D341Med (cell line): ENCODE data around the gene CHID1.

Source experiments
- DNase-seq: peaks from one replicate; pipeline ENCODE4 v3.0.0; 2012; ENCODE audit warnings: low spot score

Gene CHID1

GRCh38 chr11:836274-836673 lies 74.3 kb downstream of the CHID1 start:
- no peak for DNase-seq

GRCh38 chr11:834371-835316 lies 76.0 kb downstream of the CHID1 start:
- DNase-seq: peak; percentile 60

- DNase-seq: no peak
These were observed 76.7 kb downstream of the CHID1 start for GRCh38 chr11:833849-834311.

DNA sequence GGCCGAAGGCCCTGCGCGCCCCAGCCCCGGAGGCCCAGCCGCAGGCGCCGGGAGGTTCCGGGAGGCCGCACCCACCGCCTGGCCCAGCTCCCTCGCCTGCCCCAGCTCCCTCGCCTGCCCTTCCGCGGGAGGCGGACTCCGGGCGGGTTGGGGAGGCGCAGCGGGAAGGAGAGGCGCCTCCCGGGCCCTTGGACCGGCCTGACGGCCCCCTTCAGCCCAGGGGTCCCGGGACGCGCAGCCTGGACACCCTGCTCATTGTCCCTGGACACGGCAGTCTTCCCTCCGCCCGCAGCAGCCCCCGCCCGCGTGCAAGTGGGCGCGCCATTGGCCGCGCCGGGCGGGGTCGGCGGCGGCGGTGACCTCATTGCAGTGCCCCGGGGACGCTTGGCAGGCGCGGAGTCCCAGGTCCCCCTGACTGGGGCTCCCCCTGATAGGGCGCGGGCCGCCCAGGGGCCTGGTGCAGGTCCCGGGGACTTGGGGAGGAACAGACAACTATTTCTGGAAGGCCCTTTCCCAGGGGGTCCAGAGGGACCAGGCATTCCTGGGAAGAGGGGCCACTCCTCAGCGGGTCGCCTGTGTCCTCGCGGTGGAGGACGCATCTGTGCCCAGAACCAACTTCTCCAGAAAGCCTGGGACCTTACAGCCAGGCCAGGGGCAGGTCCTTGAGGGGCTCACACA lies 77.4 kb downstream of the CHID1 start:
- DNase-seq: peak; percentile 64

GRCh38 chr11:832529-833113 lies 78.0 kb downstream of the CHID1 start, which contains the start of gene CD151:
TSS of gene CD151 (plus strand) at chr11:832952. CDS start at chr11:836070, 3,118 bp downstream.
- peak; percentile 84 for DNase-seq

DNA sequence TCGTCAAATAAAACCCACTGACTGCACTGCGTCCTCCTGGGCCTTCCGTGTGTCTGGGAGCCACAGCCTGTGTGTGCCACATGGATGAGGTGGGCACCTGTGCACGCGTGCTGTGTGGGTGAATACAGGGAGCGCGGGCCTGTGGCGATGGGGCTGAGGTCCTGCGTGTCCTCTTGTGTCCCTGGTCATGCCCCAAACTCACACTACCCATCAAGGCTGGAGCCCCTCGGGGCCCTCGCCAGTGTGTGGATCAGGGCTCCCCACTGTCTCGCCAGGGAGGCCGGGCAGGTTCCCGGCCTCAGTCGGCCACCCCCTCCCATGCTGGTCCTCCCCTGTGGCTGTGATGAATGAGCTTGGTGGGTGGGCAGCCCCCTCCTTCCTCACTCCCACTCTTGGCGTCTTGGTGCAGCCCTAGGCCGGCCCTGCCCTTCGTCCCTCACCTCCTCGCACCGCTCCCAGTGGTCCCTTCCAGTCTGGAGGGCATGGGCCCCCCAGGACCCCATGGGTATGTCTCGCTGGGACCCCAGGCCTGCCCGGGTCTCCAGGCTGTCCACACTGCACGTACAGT lies 78.6 kb downstream of the CHID1 start:
- no peak for DNase-seq

GRCh38 chr11:831118-831864 lies 79.3 kb downstream of the CHID1 start:
- no peak for DNase-seq

DNA sequence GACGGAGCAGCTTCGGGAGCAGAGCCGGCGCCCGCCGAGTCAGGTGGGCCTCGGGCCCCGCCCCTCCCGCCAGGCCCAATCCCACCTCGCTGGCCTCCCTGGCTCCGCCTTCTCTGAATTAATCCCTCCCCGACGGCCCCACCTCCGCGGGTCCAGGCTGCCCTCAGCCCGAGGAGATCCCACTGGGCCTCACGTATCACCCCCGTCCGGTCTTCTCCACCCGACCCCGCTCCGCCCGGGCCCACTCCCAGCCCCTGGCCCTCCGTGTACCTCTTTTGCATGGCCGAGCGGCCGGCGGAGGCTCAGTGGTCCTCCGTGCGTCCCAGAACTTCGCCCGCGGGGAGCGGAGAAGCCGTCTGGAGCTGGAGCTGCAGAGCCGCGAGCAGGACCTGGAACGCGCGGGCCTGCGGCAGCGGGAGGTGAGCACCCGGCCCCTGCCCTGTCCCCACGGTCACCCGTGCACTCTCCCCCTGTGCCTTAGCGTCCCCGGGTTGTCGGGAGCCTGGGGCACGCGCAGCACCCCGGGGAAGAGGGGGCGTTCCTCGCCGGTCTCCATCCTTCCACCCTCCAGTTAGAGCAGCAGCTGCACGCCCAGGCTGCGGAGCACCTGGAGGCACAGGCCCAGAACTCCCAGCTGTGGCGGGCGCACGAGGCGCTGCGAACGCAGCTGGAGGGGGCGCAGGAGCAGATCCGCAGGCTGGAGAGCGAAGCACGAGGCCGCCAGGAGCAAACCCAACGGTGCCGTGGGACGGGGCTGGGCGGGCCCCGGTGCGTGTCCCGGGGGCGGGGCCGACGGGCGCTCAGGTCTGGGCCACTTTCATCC lies 80.1 kb downstream of the CHID1 start:
- peak; percentile 92 for DNase-seq

DNA sequence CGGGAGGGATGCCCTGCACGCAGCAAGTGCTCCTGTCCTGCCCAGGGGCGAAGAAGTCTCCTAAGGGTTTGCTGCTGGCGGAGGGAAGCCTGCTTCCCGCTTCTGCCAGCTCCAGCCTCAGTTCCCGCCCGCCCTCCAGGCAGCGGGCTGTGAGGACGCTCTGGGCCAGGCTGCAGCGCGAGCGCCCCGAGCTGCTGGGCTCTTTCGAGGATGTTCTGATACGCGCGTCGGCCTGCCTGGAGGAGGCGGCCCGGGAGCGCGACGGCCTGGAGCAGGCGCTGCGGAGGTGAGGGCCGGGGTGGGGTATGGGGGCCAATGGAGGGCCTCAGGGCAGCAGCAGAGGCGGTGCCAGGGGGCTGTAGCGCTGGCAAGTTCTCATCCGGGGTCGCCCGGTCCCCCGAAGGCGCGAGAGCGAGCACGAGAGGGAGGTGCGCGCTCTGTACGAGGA lies 80.7 kb downstream of the CHID1 start:
- no peak for DNase-seq

DNA sequence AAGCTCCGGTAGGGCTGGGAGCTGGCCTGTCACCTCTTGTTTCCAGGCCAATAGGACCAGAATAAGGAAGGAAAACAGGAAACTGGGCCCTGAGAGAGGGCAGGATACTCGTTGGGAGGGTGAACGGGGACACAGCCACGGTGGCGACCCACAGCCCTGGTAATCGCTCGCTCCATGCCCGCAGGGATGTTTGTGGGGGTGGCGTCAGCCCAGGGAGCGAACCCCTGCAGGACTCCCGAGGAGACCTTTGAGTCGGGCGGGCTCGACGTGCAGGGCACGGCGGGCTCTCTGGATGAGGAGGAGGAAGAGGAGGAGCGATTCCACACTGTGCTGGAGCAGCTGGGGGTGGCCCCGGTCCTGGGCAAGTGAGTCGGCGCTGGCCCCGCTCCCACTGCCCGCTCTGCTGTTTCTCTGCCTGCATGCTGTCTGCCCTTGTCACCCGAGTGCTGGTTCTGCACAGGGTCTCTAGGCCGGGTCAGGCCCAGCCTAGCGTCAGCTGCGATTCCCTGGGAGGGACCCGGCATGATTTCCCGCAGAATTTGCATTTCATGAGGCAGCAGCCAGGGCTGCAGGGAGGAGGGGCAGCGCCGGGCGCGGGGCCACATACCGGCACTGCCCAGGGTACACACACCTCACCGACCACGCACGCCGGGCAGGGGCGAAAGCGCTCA lies 81.3 kb downstream of the CHID1 start:
- DNase-seq: no peak

GRCh38 chr11:828506-829175 lies 82.0 kb downstream of the CHID1 start:
- DNase-seq: no peak

- no peak for DNase-seq
These were observed 82.8 kb downstream of the CHID1 start, which contains the start of gene CRACR2B for GRCh38 chr11:827897-828192. TSS of gene CRACR2B (plus strand) at chr11:827919. CDS start at chr11:828608, 689 bp downstream.

DNA sequence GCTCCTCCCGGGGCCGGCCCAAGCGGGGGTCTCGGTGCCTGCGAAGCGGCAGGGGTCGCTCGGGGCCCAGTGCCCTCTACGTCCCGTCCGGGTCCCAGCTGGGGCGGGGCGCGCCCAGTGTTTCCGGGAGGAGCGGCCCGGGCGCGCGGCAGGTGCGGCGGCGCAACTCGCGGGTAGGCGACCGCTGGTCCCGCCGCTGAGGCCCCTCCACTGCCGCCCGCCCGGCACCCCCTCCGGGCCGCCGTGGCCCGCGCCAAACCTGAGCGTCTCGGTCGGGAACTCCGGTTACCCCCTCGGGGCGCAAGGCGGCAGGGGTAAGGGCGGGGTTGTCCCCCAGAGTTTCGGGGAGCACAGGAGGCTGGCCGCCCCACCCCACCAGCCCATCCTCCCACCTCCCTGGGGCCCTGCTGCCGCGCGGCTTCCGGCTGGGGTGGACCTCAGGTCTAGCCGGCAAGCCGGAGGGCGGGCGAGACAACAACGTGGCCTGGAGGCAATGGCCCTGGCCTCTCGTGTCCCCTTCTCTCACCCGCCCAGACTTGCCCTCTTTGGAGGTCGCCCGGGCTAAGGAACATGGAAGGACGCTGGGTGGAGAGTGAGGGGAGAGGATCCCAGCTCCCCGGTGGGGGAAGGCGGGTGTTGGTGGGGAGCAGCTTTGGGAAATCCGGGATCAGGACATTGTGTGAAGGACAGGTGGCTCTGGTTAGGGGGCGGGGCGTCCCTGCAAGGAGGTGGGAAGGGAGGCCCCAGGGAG lies 83.3 kb downstream of the CHID1 start:
- no peak for DNase-seq

DNA sequence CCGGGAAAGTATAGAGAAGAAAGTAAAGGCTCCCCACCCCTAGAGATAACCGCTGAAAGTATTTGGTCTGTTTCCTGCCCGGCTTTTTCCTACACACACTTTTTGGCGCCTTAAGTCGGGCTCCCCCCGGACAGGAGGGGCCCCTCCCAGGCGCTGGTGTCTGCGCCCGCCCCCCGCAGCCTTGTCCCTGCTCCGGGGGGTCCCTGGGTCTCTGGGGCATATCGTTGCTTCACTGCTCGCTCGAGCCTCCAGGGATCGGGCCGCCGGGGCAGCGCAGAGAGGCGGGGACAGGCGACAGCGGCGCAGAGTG lies 83.8 kb downstream of the CHID1 start:
- DNase-seq: no peak

GRCh38 chr11:826227-826621 lies 84.4 kb downstream of the CHID1 start:
- DNase-seq: no peak

- DNase-seq: no peak
These were observed 85.0 kb downstream of the CHID1 start for GRCh38 chr11:825366-826226.

GRCh38 chr11:824942-825341 lies 85.7 kb downstream of the CHID1 start:
- no peak for DNase-seq

DNA sequence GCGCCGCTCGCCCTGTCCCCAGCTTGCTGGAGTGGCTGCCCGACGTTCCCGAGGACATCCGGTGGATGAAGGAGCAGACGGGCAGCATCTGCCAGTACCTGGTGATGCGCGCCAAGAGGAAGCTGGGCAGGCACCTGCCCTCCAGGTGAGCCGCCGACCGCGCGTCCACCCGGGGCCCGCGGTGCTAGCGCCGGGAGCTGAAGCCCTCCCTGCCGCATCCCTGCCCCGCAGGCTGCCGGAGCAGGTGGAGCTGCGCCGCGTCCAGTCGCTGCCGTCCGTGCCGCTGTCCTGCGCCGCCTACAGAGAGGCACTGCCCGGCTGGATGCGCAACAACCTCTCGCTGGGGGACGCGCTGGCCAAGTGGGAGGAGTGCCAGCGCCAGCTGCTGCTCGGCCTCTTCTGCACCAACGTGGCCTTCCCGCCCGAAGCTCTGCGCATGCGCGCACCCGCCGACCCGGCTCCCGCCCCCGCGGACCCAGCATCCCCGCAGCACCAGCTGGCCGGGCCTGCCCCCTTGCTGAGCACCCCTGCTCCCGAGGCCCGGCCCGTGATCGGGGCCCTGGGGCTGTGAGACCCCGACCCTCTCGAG lies 86.2 kb downstream of the CHID1 start:
- DNase-seq: no peak
